Fibroblast of villous mesenchyme (primary cell): Measurements from ENCODE around the gene IER5L. TPM values are rescaled to one million over a fixed set of nuclear protein-coding genes. Genes with fewer than 3 reads are reported as not detected.

Experiments
- DNase-seq: peaks from one replicate; pipeline ENCODE4 v3.0.0-alpha.2; 2010; ENCODE audit warnings: low read depth
- H3K4me3 ChIP-seq: 2 replicates; pipeline ENCODE4 v1.5.1; 2011; ENCODE audit warnings: low read depth, mild to moderate bottlenecking, low read length
- CTCF ChIP-seq: IDR thresholded peaks from 2 replicates; pipeline ENCODE4 v1.5.1; 2012; ENCODE audit warnings: low read depth, mild to moderate bottlenecking, low read length; ENCODE audit not compliant: insufficient read depth
- total RNA-seq: library from RNA; depleted of rRNA; stranded (reverse); fragments of >200 nt; gene quantifications from 2 replicates; pipeline ENCODE4 v1.2.3, GENCODE V29; 2012

Gene IER5L
- total RNA-seq, 1 donor, result 60.5 TPM

DNA sequence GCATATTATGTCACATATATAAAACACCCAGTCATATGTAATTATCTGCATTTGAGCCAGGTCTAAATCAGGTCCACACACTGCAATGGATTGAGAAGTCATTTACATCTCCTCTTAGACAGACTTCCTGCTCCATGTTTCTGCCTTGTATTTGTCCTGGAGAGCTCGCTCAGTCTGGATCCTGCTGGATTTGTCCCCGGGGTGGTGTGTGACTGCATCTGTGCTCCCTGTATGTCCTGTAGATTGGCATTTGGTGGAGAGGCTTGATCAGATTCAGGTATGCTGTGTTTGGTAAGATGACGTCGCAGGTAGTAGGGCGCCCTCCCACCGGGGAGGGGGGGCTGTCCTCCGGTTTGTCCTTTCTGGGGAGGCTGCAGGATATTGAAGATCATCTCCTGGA is 33.6 kb upstream of the IER5L start:
- H3K4me3 ChIP-seq, result no peak overlapping the region
- no peak for TF ChIP-seq CTCF
- no peak for DNase-seq

- H3K4me3 ChIP-seq, result no peak overlapping the region
- no peak for TF ChIP-seq CTCF
- DNase-seq, result no peak
Observed at GRCh38 chr9:129210125-129210524, 32.1 kb upstream of the IER5L start.

- no peak overlapping the region for H3K4me3 ChIP-seq
- no peak for DNase-seq
- TF ChIP-seq CTCF, result no peak
Observed at GRCh38 chr9:129209580-129209979, 31.5 kb upstream of the IER5L start.

DNA sequence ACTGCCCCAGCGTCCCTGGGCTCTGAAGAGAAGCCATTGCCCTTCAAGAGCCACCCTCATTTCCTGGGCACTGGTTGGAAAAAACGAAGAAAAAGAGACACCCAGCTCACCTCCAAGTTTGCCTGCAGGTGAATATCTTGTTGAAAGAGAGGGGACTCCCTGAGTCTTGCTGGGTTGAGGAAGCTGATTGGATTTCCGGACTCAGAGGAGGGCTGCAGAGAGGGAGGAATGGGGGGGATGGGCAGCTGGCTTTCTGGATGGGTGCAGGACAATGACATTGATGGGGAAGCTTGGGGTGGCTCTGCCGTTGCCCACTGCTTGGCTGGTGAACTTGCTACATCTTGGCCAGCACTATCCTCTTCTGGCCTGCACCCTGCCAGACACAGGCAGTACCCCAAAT is 31.0 kb upstream of the IER5L start:
- H3K4me3 ChIP-seq, result no peak overlapping the region
- DNase-seq, result no peak
- no peak for TF ChIP-seq CTCF

- no peak for DNase-seq
- no peak for TF ChIP-seq CTCF
- H3K4me3 ChIP-seq, result no peak overlapping the region
Observed at GRCh38 chr9:129208207-129209032, 30.4 kb upstream of the IER5L start.

GRCh38 chr9:129206905-129207304 is 28.8 kb upstream of the IER5L start:
- no peak for TF ChIP-seq CTCF
- H3K4me3 ChIP-seq, result no peak overlapping the region
- no peak for DNase-seq

GRCh38 chr9:129206401-129206800 is 28.3 kb upstream of the IER5L start:
- DNase-seq, result no peak

More at GRCh38 chr9:129206401-129206800, 28.3 kb upstream of the IER5L start:
- no peak for TF ChIP-seq CTCF
- no peak overlapping the region for H3K4me3 ChIP-seq
